Measurements from ENCODE around the gene MCUR1.
A peak's percentile ranks its signal among the peaks of the same experiment; 100 is the strongest.
"Not testable (repeated sequence)": the region's sequence is repeated elsewhere in the genome, so short reads cannot be mapped to it uniquely, and the experiment has no call there.

The MCUR1 gene, protein sequence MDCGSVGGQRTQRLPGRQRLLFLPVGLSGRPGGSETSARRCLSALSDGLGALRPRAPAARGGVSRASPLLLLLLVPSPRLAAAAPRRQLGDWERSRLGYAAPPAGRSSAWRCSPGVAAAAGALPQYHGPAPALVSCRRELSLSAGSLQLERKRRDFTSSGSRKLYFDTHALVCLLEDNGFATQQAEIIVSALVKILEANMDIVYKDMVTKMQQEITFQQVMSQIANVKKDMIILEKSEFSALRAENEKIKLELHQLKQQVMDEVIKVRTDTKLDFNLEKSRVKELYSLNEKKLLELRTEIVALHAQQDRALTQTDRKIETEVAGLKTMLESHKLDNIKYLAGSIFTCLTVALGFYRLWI

DNA sequence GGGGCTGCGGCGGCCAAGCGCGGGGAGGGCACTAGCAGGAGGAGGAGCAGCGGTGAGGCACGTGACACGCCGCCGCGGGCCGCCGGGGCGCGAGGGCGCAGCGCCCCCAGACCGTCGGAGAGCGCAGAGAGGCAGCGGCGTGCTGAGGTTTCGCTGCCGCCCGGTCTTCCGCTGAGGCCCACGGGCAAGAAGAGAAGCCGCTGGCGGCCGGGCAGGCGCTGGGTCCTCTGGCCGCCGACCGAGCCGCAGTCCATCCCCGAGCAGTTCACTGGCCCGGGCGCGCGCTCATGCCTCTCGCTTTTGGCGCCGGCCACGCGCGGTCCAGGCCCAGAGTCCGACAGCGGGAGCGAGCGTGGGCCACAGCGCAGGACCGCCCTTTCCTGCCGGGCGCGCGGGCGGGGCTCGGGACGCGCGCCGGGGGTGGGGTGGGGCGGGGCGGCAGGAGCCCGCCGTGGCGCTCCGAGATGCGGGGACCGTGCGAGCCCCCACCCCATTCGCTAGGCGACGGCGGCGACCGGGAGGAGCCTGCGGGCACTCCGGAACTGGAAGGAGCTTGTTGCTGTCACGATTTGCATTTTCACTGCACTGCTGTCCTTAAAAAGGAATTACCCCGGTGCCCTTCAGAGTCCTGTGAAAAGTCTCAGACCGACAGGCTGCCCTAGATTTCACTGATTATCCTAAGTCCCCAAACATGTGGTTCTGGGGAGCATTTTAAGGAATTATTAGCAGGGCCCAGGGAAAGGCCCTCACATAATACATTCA lies at the start of gene MCUR1:
Gene MCUR1, minus strand, starts transcription at position 382 of the 762 bp plus-strand sequence. Its CDS starts 128 bp downstream, at position 254.
- Histone ChIP-seq H3K4me3 (peak within 1 kb of the TSS; percentile 77 to 95 (median 88)), H3K27ac (peak within 1 kb of the TSS; percentile 90 to 97 (median 96))

DNA sequence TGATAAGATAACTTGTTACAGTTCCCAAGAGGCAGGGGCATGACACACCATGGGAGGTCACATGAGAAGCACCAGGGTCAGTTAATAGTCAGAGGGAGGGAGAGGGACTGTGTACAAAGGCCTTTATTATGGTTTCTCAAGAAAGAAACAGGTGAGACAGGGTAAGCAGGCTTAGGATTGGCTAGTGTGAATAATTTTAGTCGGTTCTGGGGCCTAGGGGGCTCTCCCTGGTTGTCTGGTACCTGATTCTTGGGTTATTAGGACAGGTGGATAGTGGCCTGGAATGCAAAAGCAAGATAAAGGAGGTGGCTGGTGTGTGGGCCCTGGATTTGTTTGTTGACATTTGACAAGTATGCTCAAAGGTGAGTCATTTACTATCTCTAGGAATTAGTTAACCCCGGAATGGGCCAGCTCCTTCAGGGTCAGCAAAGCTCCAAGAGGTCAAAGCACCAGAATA lies 49.4 kb upstream of the MCUR1 start:
- Histone ChIP-seq H3K27ac (no peak overlapping the region), H3K4me3 (no peak overlapping the region)

DNA sequence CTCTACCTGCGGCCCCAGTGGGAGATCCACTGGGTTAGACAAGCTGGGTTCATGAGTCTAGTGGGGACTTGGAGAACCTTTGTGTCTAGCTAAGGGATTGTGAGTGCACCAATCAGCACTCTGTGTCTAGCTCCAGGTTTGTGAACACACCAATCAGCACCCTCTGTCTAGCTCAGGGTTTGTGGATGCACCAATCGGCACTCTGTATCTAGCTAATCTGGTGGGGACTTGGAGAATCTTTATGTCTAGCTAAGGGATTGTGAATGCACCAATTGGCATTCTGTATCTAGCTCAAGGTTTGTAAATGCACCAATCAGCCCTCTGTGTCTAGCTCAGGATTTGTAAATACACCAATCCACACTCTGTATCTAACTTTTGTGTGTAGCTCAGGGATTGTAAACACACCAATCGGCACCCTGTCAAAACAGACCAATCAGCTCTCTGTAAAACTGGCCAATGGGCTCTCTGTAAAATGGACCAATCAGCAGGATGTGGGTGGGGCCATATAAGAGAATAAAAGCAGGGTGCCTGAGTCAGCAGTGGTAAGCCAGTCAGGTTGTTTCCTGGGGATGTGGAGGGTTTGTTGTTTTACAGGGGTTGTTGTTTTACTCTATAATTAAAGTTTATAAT lies 46.3 kb upstream of the MCUR1 start:
- H3K27ac ChIP-seq, result not testable (repeated sequence)
- peak overlapping the region in 1 of 7 experiments; percentile 24 for H3K4me3 ChIP-seq

DNA sequence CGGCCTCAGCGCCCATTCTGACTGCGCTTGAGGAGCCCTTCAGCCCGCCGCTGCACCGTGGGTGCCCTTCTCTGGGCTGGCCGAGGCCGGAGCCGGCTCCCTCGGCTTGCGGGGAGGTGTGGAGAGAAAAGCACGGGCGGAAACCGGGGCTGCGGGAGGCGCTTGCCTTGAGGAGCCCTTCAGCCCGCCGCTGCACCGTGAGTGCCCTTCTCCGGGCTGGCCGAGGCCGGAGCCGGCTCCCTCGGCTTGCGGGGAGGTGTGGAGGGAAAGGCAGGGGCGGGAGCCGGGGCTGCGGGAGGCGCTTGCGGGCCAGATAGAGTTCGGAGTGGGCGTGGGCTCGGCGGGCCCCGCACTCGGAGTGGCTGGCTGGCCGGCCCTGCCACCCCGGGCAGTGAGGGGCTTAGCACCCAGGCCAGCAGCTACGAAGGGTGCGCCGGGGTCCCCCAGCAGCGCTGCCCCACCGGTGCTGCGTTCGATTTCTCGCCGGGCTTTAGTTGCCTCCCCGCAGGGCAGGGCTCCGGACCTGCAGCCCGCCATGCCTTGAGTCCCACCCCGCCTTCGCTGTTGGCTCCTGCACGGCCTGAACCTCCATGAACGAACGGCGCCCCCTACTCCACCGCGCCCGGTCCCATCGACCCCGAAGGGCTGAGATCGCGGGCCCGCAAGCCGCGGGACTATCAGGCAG lies 45.7 kb upstream of the MCUR1 start:
- no peak overlapping the region for H3K27ac ChIP-seq
- H3K4me3 ChIP-seq, result peak overlapping the region in 6 of 7 experiments; percentile 7 to 38 (median 26)

DNA sequence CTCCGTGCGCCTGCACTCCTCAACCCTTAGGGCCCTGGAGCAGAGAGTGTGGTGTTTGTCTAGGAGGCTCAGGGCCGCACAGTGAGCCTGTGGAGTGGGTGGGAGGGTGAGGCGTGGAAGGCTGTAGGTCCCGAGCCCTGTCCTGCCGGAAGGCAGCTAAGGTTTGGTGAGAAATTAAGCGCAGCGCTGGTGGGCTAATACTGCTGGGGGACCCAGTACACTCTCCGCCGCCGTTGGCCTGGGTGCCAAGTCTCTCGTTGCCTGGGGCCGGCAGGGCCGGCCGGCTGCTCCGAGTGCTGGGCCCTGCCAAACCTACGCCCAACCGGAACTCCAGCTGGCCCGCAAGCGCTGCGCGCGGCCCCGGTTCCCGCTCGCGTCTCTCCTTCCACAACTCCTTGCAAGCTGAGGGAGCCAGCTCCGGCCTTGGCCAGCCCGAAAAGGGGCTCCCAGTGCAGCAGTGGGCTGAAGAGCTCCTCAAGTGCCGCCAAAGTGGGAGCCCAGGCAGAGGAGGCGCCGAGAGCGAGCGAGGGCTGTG lies 40.4 kb upstream of the MCUR1 start:
- Histone ChIP-seq H3K4me3 (no peak overlapping the region), H3K27ac (no peak overlapping the region)

DNA sequence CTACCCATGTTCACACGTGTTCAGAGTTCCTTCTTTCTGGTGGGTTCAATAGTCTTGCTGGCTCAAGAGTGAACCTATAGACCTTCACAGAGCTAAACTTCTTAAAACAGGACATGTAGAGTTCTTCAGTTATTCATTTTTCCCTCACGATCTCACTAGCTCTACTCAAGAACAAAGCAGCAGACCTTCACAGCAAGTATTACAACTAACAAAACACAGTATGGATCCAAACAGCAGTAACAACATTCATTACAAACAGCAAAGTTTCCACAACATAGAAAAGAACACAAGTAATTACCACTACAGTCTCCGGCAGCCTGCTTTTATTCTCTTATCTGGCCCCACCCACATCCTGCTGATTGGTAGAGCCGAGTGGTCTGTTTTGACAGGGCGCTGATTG lies 39.5 kb upstream of the MCUR1 start:
- Histone ChIP-seq H3K27ac (no peak overlapping the region), H3K4me3 (no peak overlapping the region)

DNA sequence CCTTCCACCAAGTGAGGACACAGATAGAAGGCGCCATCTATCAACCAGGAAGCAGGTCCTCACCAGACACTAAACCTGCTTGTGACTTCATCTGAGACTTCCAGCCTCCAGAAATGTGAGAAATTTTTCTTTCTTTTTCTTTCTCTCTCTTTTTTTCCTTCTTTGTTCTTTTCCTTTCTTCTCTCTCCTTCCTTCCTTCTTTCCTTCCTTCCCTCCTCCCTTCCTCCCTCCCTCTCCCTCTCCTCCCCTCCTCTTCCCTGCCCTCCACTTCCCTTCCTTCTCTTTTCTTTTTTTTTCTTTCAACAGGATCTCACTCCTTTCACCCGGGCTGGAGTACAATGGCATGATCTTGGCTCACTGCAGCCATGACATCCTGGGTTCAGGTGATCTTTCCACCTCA lies 37.4 kb upstream of the MCUR1 start:
- no peak overlapping the region for H3K4me3 ChIP-seq
- H3K27ac ChIP-seq, result no peak overlapping the region

DNA sequence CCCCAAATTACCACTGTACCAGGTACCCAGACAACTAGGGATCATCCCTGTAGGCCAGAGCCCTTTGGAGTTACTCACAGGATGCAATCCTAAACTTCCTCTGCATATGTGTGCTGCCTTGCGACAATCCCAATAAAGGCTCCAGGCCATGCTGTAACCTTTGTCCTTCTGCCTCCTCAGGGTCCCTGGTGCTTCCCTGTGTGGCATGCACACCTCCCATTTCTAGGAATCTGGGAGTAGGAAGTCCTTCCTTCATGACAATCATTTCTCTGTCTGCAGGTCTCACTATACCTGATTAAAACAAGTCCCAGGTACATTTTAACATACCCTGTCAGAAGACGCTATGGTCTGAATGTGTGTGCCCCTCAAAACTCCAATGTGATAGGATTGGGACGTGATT lies 37.0 kb upstream of the MCUR1 start:
- Histone ChIP-seq H3K27ac (no peak overlapping the region), H3K4me3 (no peak overlapping the region)

DNA sequence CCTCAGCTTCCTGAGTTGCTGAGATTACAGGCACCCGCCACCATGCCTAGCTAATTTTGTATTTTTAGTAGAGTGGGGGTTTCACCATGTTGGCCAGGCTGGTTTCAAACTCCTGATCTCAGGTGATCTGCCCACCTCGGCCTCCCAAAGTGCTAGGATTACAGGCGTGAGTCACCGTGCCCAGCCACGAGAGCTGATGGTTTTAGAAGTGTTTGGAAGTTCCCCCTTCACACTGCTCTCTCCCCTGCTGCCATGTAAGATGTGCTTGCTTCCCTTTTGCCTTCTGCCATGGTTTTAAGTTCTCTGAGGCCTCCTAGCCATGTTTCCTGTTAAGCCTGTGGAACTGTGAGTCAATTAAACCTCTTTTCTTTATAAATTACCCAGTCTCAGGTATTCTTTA lies 36.3 kb upstream of the MCUR1 start:
- H3K27ac ChIP-seq, H3K4me3 ChIP-seq: not testable (repeated sequence)

DNA sequence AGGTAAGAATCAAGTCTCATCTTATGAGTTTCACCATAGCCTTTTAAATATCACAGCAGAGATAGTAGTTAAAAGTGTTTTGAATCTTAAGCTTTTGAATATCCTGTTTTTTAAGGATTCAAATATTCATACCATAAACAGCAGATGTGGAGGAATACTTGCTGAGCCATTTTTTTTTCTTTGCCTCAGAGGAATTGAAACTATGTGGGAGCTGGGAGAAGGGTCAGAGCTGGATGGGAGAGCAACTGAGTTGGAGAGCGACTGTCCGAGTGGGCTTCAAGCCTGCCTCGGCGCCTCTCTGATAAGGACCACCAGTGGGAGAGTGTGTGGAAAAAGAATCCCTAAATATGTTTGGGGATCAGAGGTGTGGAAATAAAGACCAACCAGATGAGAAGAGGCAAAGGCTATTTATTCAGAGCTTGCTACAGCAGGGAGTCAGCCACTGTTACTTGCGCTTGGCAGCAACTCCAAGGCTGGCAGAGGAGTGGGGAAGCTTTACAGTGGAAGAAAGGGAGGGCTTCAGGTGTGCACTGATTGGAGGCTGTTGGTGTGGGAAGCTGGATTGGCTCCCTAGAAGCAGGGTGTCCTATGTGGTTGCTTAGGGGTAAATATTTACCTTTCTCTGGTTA lies 34.3 kb upstream of the MCUR1 start:
- H3K27ac ChIP-seq, result peak overlapping the region in 1 of 21 experiments; percentile 40
- H3K4me3 ChIP-seq, result no peak overlapping the region

DNA sequence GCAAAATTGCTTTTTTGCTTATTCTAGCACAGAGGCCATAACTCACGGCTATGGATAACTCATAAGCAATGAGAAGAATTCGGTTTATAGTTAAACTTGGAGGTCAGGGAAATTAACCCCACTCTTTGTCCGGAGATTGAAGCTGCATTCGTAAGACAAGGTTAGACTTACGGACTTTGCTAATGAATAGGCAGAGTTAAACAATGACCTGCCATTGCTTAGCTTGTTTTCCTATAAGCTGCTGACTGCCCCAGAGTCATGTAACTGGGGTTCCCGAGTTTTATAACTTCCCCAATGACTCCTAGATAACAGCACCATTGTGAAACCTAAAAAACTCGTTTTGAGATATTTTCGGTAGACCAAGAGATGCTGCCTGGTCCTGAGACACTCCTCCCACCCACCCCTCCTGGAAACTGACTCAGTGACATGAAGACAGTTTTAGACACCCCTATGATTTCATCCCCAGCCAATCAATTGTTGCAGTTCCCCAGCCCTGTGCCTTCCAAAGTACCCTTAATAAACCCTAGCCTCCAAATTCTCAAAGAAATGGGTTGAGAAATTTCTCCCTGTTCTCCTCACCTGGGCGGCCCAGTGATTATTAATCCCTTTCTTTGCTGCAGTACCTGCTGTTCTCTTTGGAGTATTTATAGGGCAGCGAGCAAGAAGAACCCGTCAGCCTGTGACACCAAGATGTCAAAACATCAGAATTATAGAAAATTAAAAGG lies 33.1 kb upstream of the MCUR1 start:
- H3K27ac ChIP-seq, result no peak overlapping the region
- H3K4me3 ChIP-seq, result no peak overlapping the region

DNA sequence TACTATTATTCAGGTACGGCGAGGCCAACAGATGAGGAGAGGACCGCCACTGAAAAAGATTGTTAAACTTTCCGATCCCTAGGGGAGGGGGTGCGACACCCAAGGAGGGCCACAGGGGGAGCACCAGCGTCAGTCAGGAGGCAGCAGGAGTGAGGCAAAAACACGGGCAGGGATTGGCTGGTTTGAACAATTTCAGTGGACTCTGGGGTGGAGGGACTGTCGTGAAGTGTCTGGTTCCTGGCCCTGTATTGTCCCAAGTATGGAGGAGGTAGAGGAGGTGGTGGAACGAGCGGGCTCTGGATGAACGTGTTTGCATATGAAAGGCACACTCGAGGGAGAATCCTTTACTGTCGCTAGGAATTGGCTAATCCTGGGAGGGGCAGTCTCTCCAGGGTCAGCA lies 32.5 kb upstream of the MCUR1 start:
- H3K27ac ChIP-seq, result no peak overlapping the region

DNA sequence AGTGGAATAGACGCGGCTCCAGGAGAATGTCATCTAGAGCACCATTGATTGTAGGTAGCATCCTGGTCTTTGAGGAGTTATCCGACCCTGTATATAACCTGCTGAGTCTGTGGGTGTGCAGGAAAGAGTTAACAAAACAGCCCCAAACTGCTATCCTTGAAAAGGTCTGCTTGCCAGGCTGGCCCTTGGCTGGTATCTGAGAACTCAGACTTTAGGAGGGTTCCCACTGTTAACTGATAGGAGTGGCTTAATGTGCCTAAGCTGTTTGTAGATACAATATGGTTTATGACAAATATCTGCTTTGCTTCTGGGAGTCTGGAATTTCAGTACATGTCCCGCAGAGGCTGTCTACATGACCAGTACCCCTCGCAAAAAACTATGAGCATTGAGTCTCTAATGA lies 27.6 kb upstream of the MCUR1 start:
- Histone ChIP-seq H3K27ac (peak overlapping the region in 4 of 21 experiments; percentile 9 to 67 (median 28)), H3K4me3 (no peak overlapping the region)

More for the DNA sequence above, 32.5 kb upstream of the MCUR1 start:
- no peak overlapping the region for H3K4me3 ChIP-seq

DNA sequence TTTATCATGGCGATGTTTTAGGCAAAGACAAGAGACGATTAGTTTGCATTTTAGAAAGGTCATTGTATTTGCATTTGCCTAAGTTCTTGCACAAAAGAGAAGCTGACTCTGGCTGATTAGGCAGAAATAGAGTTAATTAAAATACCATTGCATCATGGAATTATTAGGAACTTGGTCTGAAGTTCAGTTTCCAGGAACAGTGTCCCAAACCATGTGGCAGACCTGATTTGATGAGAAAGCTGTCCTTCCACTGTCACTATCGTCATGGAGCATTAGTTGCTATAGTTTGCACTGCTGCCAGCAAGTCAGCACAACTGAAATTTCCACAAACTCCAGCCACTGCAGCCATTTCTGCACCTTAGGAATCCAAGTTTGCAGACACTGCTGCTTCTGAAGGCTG lies 24.3 kb upstream of the MCUR1 start:
- Histone ChIP-seq H3K27ac (no peak overlapping the region), H3K4me3 (no peak overlapping the region)

DNA sequence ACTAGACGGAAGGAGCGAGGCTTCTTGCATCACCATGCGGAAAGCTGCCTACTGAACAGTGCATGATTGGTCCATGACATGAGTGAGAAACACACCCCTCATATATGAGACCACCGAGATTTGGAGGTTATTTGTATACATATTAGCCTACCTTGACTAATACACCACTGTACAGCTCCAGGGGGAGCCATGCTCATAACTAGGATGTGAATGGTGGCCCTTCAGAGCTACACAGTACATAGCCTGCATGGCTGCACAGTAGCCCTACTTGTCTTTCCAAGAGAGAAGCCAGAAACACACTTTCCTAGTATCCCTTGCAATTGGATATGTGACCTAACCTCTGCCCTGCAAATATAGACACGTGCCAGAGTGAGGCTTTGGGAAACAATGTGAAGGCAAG lies 21.8 kb upstream of the MCUR1 start:
- Histone ChIP-seq H3K4me3 (no peak overlapping the region), H3K27ac (no peak overlapping the region)

DNA sequence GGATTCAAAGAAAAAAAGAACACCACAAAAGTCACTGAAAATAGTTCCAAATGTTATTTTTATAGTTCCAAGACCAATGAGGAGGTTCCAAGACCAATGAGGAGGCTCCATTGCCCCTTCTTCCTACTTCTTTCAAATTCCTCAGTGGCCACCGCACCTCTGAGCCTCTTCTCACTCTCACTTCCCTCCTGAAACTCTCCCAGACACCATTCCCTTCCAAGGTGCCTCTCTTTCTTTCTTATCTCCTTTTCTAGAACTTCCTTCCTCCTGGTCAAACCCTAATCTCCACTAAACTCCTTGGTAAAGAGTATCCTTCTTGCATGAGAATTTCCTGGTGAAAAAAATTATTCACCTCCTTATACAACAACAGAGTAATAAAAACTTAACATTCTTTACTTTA lies 20.4 kb upstream of the MCUR1 start:
- Histone ChIP-seq H3K27ac (no peak overlapping the region), H3K4me3 (no peak overlapping the region)

DNA sequence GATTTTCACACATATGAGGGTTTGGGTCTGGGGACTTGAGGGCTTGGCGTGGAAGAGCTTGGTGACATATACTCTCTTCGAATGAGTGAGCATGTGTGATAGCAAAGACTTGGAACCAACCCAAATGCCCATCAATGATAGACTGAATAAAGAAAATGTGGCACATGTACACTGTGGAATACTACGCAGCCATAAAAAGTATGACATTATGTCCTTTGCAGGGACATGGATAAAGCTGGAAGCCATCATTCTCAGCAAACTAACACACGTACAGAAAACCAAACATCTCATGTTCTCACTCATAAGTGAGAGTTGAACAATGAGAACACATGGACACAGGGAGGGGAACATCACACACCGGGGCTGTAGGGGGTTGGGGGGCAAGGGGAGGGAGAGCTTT lies 19.7 kb upstream of the MCUR1 start:
- H3K4me3 ChIP-seq, H3K27ac ChIP-seq: not testable (repeated sequence)

DNA sequence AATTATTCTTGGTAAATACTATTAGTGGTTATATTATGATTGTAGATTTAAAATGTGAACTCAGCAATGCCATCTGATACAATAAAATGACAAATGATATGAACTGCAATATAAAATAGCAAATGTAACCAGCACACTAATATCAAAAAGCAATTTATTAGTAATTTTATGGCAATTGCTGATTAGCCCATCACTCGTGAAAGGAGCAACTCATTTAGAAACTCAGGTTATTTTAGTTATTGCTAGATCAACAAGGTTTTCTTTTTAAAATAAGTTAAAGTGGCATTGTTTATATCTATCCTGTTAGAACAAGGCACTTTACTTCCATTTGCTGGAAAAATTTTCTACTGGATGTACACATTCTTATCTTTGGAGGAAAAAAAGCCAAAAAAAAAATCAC lies 18.4 kb upstream of the MCUR1 start:
- H3K27ac ChIP-seq, result no peak overlapping the region
- no peak overlapping the region for H3K4me3 ChIP-seq

DNA sequence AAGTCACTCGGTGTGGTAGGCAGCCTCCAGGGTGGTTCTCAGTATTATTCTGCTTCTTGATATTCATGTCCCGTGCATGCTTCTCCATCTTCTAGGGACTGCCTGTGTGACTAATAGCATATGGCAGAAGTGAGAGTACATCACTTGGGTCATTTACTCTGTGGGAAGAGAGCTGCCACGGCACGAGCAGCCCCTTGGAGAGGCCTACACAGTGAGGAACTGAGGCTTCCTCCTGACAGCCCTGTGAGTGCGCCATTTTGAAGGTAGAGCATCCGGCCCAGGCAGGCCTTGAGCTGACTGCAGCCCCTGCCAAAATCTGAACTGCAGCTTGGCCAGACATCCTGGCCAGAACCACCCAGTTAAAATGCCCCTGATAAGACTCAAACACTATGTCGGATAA lies 17.3 kb upstream of the MCUR1 start:
- Histone ChIP-seq H3K4me3 (no peak overlapping the region), H3K27ac (no peak overlapping the region)
